Aorta (tissue), 5 donors: ENCODE results near the gene LINGO3. TPM values are rescaled to one million over a fixed set of nuclear protein-coding genes. Genes with fewer than 3 reads are reported as not detected.

ENCODE experiments used
- ATAC-seq: fragments of 200-7000 bp; cut with Tn5 transposase; one replicate; pipeline ENCODE4 v1.9.1; 2022; ENCODE audit warnings: moderate library complexity; ENCODE audit not compliant: low FRiP score
- DNase-seq, 2 donors: peaks; one replicate each; pipeline ENCODE4 v3.0.0-alpha.2; 2020
- H3K27ac ChIP-seq, 2 donors: one replicate each; pipeline ENCODE4 v1.5.1; 2013; ENCODE audit warnings: low read length in 2 of 2, mild to moderate bottlenecking in 2 of 2, moderate library complexity in 2 of 2, control low read depth in 1 of 2, inconsistent platforms in 1 of 2, low read depth in 1 of 2
- H3K27me3 ChIP-seq, 2 donors: one replicate each; pipeline ENCODE4 v1.6.1; 2013; ENCODE audit warnings: control low read depth in 1 of 2, low read length in 1 of 2, mild to moderate bottlenecking in 1 of 2, moderate library complexity in 1 of 2; ENCODE audit not compliant: insufficient read depth in 2 of 2, control insufficient read depth in 1 of 2
- H3K36me3 ChIP-seq, 2 donors: one replicate each; pipeline ENCODE4 v1.6.1; 2013; ENCODE audit warnings: control low read depth in 1 of 2, low read length in 1 of 2, mild to moderate bottlenecking in 1 of 2; ENCODE audit not compliant: insufficient read depth in 2 of 2, control insufficient read depth in 1 of 2
- H3K4me1 ChIP-seq, 2 donors: one replicate each; pipeline ENCODE4 v1.6.1; 2013; ENCODE audit warnings: low read length in 2 of 2, control low read depth in 1 of 2, mild to moderate bottlenecking in 1 of 2, moderate library complexity in 1 of 2; ENCODE audit not compliant: insufficient read depth in 2 of 2, control insufficient read depth in 1 of 2
- H3K4me3 ChIP-seq, 2 donors: one replicate each; pipeline ENCODE4 v1.5.1; 2013; ENCODE audit warnings: low read length in 2 of 2, control low read depth in 1 of 2, mild to moderate bottlenecking in 1 of 2
- H3K9me3 ChIP-seq: one replicate; pipeline ENCODE4 v1.6.1; 2013; ENCODE audit warnings: mild to moderate bottlenecking, low read length; ENCODE audit not compliant: control insufficient read depth
- WGBS, 2 donors: extraction: QIAGEN DNeasy Blood & Tissue Kit; methylation state at CpG; one replicate each; pipeline ENCODE4 v1.1.7; 2013; 5-methylcytosine and 5-hydroxymethylcytosine counted together
- intact Hi-C, 2 donors: fragments of 100-400 bp; cut with DNase I; formaldehyde crosslinking; loops; one replicate each; pipeline versions ENCODE4 v1.14.2 to v1.15.0; 2022
- polyA plus RNA-seq, 2 donors: library from polyadenylated mRNA; stranded (reverse); fragments of 200-250 nt; gene quantifications; one replicate each; pipeline ENCODE4 v1.2.3, GENCODE V29; 2013
- total RNA-seq, 2 donors: library from RNA; stranded (reverse); fragmentation: NEBNext Ultra II Directional; extraction: Animal tissue kit (Norgen Biotek cat#: 25700); gene quantifications; one replicate each; pipeline ENCODE4 v1.2.1, GENCODE V29; 2021
- donor health status: healthy with polysubstance abuse.
- donor health status: Bipolar disorder and iron deficiency.
- donor health status: DM: no; HTN: no; CAD: no.
- donor health status: DM: no; HTN: no; CAD: no.
- donor health status: DM: yes; HTN: yes; CAD: no.

LINGO3 gene
- total and polyA plus RNA-seq, 4 donors, result 0.08 TPM; not detected in 3

- Histone ChIP-seq H3K27ac (no peak overlapping the region), H3K4me1 (no peaks in the 10 kb centered on the region), H3K27me3 (no peaks in the 10 kb centered on the region), H3K36me3 (no peaks in the 10 kb centered on the region), H3K9me3 (no peaks in the 10 kb centered on the region), H3K4me3 (no peak overlapping the region)
- intact Hi-C loops, result no loop called here
- ATAC-seq (no peak), DNase-seq (peak in 1 of 2 donors; percentile 42)
- WGBS, 2 donors, result 3 to 4% methylated on average over 82 of the region's 82 CpGs
Observed at GRCh38 chr19:2290441-2291184, 17.3 kb downstream of the LINGO3 start.

- no peak overlapping the region for H3K27ac ChIP-seq
- no peaks in the 10 kb centered on the region for H3K27me3 ChIP-seq
- WGBS, 2 donors, result 1 to 2% methylated on average over 65 to 74 of the region's 74 CpGs
- DNase-seq (peak; percentile 77 to 81), ATAC-seq (no peak)
- no peak overlapping the region for H3K4me3 ChIP-seq
- H3K36me3 ChIP-seq, result no peaks in the 10 kb centered on the region
- H3K4me1 ChIP-seq, result no peaks in the 10 kb centered on the region
- intact Hi-C loops, result no loop called here
- H3K9me3 ChIP-seq, result no peaks in the 10 kb centered on the region
Observed at GRCh38 chr19:2289714-2290435, 18.1 kb downstream of the LINGO3 start.

DNA sequence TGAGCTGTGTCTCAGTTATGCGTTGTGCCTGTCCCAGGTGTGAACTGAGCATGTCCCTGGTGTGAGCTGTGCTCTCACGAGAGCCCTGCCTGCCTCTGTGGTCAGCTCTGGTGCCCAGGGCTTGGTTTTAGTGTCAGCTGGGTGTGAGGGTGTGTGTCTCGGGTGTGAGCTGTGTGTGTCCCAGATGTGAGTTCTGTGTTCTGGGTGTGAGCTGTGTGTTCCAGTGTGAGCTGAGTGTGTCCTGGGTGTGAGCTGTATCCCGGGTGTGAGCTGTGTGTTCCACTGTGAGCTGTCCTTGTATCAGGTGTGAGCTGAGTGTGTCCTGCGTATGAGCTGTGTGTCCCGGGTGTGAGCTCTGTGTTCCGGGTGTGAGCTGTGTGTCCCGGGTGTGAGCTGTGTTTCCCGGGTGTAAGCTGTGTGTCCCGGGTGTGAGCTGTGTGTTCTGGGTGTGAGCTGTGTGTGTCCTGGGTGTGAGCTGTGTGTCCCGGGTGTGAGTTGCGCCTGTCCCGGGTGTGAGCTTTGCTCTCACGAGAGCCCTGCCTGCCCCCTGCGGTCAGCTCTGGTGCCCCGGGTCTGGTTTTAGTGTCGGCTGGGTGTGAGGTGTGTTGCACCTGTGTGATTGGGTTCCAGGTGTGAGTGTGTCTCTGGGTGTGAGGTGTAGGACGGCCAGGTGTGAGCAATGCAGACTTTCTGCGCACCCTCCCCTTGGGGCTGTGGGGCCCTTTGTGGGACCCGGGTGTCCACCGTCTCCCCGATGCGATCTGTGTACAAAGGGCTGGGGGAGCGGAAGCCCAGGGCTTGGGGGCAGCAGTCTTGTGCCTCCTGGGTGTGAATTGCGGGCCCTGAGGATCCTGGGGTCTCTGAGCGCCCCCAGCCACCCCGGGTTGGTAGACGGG lies 18.9 kb downstream of the LINGO3 start:
- no peaks in the 10 kb centered on the region for H3K27me3 ChIP-seq
- no peaks in the 10 kb centered on the region for H3K9me3 ChIP-seq
- no peak overlapping the region for H3K27ac ChIP-seq
- intact Hi-C loops, result no loop called here
- H3K36me3 ChIP-seq, result no peaks in the 10 kb centered on the region
- DNase-seq (no peak), ATAC-seq (no peak)
- WGBS, 2 donors, result 61 to 62% methylated on average over 28 of the region's 28 CpGs
- no peaks in the 10 kb centered on the region for H3K4me1 ChIP-seq
- no peak overlapping the region for H3K4me3 ChIP-seq

DNA sequence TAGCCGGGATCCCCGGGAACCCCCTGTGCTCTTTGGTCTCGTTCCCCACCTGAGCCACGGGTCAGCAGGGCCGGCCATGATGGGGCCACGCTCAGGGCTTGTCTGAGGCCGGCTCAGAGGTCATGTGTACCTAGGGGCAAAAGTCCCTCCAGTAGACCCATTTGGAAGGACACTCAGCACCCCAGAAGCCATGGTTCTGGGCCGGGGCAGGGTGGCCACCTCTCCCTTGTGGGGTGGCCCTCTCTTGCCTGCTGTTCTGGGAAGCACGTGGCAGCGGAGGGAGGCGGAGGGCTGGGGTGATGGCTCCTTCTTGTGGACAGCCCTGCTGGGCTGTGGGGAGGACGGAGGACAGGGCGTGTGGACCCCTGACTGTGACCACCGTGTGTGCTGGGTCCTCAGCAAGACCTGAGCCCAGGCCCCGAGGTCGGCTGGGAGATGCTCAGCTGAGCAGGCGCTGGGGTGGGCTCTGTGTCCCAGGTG lies 19.6 kb downstream of the LINGO3 start:
- peak in 1 of 2 donors; percentile 76 for DNase-seq
- Histone ChIP-seq H3K27me3 (no peaks in the 10 kb centered on the region), H3K4me1 (no peaks in the 10 kb centered on the region), H3K4me3 (no peak overlapping the region), H3K27ac (no peak overlapping the region), H3K9me3 (no peaks in the 10 kb centered on the region), H3K36me3 (no peaks in the 10 kb centered on the region)
- intact Hi-C loops, result no loop called here
- WGBS, 2 donors, result 91% methylated on average over 17 of the region's 17 CpGs
- no peak for ATAC-seq

DNA sequence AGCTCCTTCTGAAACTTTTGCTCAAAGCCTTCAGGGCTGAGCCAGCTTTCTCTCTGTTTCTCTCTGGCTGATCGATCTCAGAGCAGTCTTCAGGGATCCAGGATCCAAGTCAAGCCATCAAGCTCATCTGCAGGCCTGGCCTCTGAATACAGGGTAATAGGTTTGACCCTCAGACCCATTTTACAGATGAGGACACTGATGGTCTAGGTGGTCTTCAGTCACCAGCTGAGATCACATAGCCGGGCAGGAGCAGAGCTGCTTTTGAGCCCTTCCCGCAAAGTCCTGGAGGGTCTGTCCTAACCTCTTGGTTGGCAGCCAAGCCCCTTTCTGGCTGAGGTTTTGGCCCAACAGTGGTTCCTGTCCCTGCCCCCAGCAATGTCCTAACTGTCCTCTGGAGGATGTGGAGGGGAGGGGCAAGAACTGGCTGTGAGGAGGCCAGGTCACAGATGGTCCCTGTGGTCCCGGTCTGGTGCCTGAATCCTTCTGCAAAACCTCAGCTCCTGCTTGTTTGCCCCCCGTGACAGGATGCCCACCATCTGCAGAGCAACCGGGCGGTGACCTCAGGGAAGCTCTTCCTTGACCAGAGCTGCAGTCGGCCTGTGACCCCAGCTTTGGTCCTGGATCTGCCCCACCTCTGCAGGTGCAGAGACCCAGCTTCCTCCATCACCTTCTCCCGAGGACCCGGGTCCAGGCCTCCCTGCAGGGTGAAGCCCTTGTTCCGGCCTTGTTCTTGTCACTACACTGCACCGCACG lies 20.2 kb downstream of the LINGO3 start:
- 86 to 89% methylated on average over 13 of the region's 13 CpGs for WGBS, 2 donors
- DNase-seq, result no peak
- Histone ChIP-seq H3K36me3 (no peaks in the 10 kb centered on the region), H3K4me3 (no peak overlapping the region), H3K4me1 (no peaks in the 10 kb centered on the region), H3K27me3 (no peaks in the 10 kb centered on the region), H3K27ac (no peak overlapping the region), H3K9me3 (no peaks in the 10 kb centered on the region)
- no peak for ATAC-seq
- intact Hi-C loops, result no loop called here

- Histone ChIP-seq H3K27ac (no peak overlapping the region), H3K27me3 (no peaks in the 10 kb centered on the region), H3K4me3 (no peak overlapping the region), H3K4me1 (no peaks in the 10 kb centered on the region), H3K9me3 (no peaks in the 10 kb centered on the region), H3K36me3 (no peaks in the 10 kb centered on the region)
- DNase-seq (no peak), ATAC-seq (no peak)
- intact Hi-C loops, result no loop called here
- WGBS, 2 donors, result 85 to 87% methylated on average over 20 of the region's 20 CpGs
Observed at GRCh38 chr19:2286402-2287140, 21.4 kb downstream of the LINGO3 start.

GRCh38 chr19:2283835-2284507 lies 24.0 kb downstream of the LINGO3 start:
- no peaks in the 10 kb centered on the region for H3K4me1 ChIP-seq
- H3K9me3 ChIP-seq, result no peaks in the 10 kb centered on the region
- DNase-seq (no peak), ATAC-seq (no peak)
- intact Hi-C loops, result no loop called here
- WGBS, 2 donors, result 95 to 97% methylated on average over 8 of the region's 8 CpGs
- H3K27ac ChIP-seq, result no peak overlapping the region
- H3K27me3 ChIP-seq, result no peaks in the 10 kb centered on the region
- H3K36me3 ChIP-seq, result no peaks in the 10 kb centered on the region
- H3K4me3 ChIP-seq, result no peak overlapping the region
